HG03571 (cell line): ENCODE data around the gene SLC25A39.
"Not testable (repeated sequence)": the region's sequence is repeated elsewhere in the genome, so short reads cannot be mapped to it uniquely, and the experiment has no call there.

Experiments
- ATAC-seq: cut with Tn5 transposase; IDR thresholded peaks from one replicate; pipeline ENCODE4 v1.9.1; 2021; ENCODE audit not compliant: unreplicated experiment

Gene SLC25A39

GRCh38 chr17:44354582-44355561 is 30.2 kb upstream of the SLC25A39 start:
- ATAC-seq, result no peak

- no peak for ATAC-seq
Observed at GRCh38 chr17:44353672-44354331, 29.2 kb upstream of the SLC25A39 start.

GRCh38 chr17:44352828-44353671 is 28.4 kb upstream of the SLC25A39 start:
- no peak for ATAC-seq

GRCh38 chr17:44351961-44352827 is 27.6 kb upstream of the SLC25A39 start:
- no peak for ATAC-seq

GRCh38 chr17:44351464-44351863 is 26.8 kb upstream of the SLC25A39 start:
- no peak for ATAC-seq

- no peak for ATAC-seq
Observed at GRCh38 chr17:44350733-44351226, 26.2 kb upstream of the SLC25A39 start.

GRCh38 chr17:44349553-44350070 is 25.0 kb upstream of the SLC25A39 start:
- ATAC-seq, result no peak

- no peak for ATAC-seq
Observed at GRCh38 chr17:44348988-44349364, 24.4 kb upstream of the SLC25A39 start.

GRCh38 chr17:44348234-44348987 is 23.8 kb upstream of the SLC25A39 start:
- ATAC-seq, result peak; percentile 35

GRCh38 chr17:44347206-44348055 is 22.8 kb upstream of the SLC25A39 start:
- ATAC-seq, result not testable (repeated sequence)

- no peak for ATAC-seq
Observed at GRCh38 chr17:44346064-44346844, 21.6 kb upstream of the SLC25A39 start.

- peak; percentile 11 for ATAC-seq
Observed at GRCh38 chr17:44345454-44346026, 20.9 kb upstream of the SLC25A39 start.

- peak; percentile 48 for ATAC-seq
Observed at GRCh38 chr17:44344939-44345453, 20.4 kb upstream of the SLC25A39 start, which contains the start of gene GRN. Gene GRN, plus strand, starts transcription at chr17:44345302. Its CDS starts 3,863 bp downstream, at chr17:44349165.

GRCh38 chr17:44343510-44344209 is 19.0 kb upstream of the SLC25A39 start:
- no peak for ATAC-seq

GRCh38 chr17:44340553-44340952 is 15.9 kb upstream of the SLC25A39 start:
- not testable (repeated sequence) for ATAC-seq

GRCh38 chr17:44338702-44339101 is 14.1 kb upstream of the SLC25A39 start:
- no peak for ATAC-seq
